Ovary (tissue), 3 donors: ENCODE measurements around the gene SAAL1.
"Not testable (repeated sequence)": the region's sequence is repeated elsewhere in the genome, so short reads cannot be mapped to it uniquely, and the experiment has no call there.

Experiments used
- EP300 ChIP-seq: sonication (generic); formaldehyde crosslinking; IDR thresholded peaks from one replicate; pipeline ENCODE4 v1.6.1; 2017; ENCODE audit warnings: antibody characterized with exemption
- POLR2A ChIP-seq: fragments of 450-650 bp; IDR thresholded peaks from one replicate; pipeline ENCODE4 v1.6.1; 2017; ENCODE audit warnings: antibody characterized with exemption, mild to moderate bottlenecking, moderate library complexity
- TF ChIP-seq, protein P1 (sequence below), 3 donors: fragments of 450-650 bp in 2 of 3; fragments of 200-600 bp in 1 of 3; IDR thresholded peaks; one replicate each; pipeline versions ENCODE4 v1.5.1 to v1.8.0; 2016 to 2022; ENCODE audit warnings: antibody characterized with exemption in 3 of 3, mild to moderate bottlenecking in 1 of 3
- donor health status: DM: no; HTN: no; CAD: no.

DNA sequence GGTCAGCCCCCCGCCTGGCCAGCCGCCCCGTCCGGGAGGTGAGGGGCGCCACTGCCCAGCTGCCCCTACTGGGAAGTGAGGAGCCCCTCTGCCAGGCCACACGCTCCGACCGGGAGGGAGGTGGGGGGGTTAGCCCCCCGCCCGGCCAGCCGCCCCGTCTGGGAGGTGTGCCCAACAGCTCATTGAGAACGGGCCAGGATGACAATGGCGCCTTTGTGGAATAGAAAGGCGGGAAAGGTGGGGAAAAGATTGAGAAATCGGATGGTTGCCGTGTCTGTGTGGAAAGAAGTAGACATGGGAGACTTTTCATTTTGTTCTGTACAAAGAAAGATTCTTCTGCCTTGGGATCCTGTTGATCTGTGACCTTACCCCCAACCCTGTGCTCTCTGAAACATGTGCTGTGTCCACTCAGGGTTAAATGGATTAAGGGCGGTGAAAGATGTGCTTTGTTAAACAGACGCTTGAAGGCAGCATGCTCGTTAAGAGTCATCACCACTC, 15.5 kb upstream of the SAAL1 start:
- TF ChIP-seq, protein P1, sequence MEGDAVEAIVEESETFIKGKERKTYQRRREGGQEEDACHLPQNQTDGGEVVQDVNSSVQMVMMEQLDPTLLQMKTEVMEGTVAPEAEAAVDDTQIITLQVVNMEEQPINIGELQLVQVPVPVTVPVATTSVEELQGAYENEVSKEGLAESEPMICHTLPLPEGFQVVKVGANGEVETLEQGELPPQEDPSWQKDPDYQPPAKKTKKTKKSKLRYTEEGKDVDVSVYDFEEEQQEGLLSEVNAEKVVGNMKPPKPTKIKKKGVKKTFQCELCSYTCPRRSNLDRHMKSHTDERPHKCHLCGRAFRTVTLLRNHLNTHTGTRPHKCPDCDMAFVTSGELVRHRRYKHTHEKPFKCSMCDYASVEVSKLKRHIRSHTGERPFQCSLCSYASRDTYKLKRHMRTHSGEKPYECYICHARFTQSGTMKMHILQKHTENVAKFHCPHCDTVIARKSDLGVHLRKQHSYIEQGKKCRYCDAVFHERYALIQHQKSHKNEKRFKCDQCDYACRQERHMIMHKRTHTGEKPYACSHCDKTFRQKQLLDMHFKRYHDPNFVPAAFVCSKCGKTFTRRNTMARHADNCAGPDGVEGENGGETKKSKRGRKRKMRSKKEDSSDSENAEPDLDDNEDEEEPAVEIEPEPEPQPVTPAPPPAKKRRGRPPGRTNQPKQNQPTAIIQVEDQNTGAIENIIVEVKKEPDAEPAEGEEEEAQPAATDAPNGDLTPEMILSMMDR (IDR thresholded peaks at IDR 0.05), result not testable (repeated sequence)
- TF ChIP-seq POLR2A, EP300: not testable (repeated sequence)
